GM12801 (cell line): ENCODE results near the gene HAX1.

ENCODE experiments used
- TF ChIP-seq, protein P1 (sequence below): IDR thresholded peaks from one replicate; pipeline ENCODE4 v1.5.1; 2011; ENCODE audit warnings: control low read depth; ENCODE audit not compliant: insufficient read length; ENCODE audit errors: extremely low read depth

Gene HAX1

DNA sequence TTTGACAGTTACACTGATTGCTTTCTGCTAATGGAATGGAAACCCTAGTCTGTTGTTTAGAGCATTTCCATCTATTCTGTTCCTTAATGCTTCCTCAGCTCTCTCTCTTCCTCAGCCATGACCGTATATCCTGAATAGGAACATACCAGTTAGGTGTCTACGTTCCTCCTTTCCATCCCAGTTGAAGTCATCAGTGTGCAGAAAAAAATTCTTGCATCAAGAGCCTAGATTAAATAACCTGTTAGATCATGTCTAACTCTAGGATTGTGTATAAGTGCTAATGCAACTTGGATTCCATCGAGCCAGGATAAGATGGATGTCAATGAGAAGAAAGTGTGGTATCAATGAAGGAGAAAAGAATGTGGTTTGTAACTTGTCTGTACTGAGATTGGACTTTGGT lies 32.9 kb upstream of the HAX1 start:
- TF ChIP-seq, protein P1, sequence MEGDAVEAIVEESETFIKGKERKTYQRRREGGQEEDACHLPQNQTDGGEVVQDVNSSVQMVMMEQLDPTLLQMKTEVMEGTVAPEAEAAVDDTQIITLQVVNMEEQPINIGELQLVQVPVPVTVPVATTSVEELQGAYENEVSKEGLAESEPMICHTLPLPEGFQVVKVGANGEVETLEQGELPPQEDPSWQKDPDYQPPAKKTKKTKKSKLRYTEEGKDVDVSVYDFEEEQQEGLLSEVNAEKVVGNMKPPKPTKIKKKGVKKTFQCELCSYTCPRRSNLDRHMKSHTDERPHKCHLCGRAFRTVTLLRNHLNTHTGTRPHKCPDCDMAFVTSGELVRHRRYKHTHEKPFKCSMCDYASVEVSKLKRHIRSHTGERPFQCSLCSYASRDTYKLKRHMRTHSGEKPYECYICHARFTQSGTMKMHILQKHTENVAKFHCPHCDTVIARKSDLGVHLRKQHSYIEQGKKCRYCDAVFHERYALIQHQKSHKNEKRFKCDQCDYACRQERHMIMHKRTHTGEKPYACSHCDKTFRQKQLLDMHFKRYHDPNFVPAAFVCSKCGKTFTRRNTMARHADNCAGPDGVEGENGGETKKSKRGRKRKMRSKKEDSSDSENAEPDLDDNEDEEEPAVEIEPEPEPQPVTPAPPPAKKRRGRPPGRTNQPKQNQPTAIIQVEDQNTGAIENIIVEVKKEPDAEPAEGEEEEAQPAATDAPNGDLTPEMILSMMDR = no peak

DNA sequence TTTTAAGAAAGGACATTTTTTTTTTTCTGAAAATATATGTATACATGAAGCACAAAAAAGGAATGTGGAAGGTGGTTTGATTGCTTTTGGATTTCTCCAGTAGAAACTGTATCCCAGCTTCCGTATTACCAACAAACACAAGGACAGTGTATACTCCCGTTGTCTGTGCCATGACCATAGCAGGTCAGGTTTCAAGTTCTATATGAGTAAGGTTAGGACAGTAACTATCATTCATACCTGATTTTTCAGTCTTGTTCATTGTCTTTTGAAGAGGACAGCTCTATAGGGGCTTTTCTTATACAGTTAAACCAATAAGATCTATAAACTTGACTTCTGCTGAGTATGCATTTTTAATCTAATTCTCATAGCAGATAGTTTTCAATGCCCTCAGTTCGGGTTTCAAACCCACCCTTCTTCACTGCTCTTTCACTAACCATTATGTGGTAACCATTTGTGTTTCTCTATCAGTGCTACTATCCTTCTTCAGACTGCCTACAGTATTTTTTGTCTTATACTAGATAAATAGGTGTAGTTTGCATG lies 32.1 kb upstream of the HAX1 start:
- TF ChIP-seq, protein P1 = no peak

DNA sequence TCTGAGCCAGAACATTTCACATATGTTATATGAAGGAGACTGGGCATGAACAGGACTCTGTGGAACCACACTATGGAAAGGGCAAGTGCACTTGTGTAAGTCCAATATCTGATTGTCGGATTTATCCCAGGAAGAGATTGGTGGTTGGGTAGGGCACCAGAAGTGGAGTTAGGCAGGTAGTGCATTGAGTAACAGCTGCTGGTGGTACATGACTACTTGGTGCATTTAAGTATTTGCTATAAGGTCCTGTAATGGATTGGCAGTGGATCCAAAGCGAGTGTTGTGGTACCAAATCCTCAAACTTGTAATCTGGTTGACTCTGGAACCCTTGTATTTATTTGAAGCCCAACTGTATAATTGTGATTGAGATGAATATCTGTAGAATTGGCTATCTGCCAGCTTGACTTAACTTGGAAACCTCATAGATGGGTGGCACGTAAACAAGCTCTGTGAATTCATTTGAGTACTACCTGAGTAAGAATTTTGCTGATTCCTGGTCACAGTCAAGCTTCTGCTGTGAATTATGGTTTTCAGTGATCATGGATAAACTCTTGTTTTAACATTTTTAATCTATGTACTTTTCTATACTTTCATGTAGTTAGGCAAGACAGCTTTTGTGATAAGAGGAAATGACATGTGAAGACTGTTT lies 30.6 kb upstream of the HAX1 start:
- TF ChIP-seq, protein P1 = no peak

DNA sequence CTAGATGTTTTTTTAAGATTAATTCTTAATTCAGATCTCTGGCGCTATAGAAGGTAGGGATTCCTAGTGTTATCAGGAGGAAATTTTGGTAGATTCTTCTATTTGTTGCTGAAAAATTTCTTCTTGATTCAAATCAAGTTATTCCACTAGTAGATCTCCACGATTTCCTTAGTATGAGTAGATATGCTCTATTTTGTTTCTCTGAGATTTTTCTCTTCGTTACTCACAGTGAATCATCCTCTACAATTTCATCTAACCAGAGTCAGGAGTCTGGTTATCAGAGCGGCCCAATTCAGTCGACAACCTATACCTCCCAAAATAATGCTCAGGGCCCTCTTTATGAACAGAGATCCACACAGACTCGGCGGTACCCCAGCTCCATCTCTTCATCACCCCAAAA lies 18.8 kb upstream of the HAX1 start:
- TF ChIP-seq, protein P1 = no peak

DNA sequence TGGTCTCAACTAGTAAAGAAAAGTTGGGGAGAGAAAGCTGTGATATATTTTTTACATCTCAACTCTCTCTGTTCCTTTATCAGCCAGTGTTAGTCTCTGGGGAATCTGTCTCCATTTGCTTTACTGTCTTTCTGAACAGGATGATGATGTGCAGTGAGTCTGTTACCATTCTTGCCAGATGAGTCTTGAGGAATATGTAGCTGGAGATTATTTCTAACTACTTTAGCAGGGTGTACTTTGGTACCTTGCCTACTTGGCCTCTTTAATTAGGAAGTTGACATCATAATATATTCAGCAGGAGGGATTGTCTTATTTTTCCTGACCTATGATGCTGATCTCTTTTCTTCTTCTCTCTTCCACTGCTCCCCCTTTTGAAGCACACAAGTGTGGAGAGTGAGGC lies 15.7 kb upstream of the HAX1 start:
- TF ChIP-seq, protein P1 = no peak

DNA sequence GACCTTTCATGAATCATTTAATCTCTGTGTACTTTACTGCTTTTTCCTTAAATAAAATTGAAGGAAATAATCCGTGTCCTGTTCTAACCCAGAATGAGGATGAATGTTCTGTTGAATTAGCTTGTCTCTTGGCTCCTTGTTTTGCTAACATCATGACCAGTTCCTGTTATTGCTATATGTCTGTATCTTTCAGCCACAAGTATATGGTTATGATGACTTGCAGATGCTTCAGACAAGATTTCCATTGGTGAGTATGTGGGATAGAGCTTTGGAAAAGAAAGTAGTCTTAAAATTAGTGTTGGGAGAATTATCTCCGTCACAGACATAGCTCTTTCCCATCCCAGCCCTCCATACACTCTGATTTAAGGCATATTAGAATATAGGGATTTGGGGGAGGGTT lies 13.6 kb upstream of the HAX1 start:
- TF ChIP-seq, protein P1 = no peak

DNA sequence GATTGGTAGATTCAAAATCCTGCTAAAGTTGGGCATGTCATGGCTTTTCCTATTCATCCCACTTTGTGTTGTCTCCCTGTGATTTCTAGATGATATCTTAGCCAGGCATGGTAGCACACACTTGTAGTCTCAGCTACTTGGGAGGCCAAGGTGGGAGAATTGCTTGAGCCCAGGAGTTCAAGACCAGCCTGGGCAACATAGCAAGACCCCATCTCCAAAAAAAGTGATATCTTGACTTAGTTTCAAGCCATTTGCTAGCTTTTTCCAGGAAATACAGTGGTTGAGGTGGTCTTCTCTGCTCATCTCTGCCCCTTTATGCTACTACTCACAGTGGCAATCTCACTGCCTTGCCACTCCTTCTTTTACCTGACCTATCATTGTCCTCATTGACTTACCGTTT lies 12.3 kb upstream of the HAX1 start:
- TF ChIP-seq, protein P1 = no peak
